ENCODE data around the gene STX18. TPM values are rescaled to one million over a fixed set of nuclear protein-coding genes. Genes with fewer than 3 reads are reported as not detected.

Gene STX18
- total and polyA plus RNA-seq, 2 of the 13 experiments (the other 11 are each of a cell fraction or from before 2014, with no cell fraction given) = 23.9 to 37.1 TPM

- TF ChIP-seq ZNF318 (CRISPR knock-in tag; IDR thresholded peaks at IDR 0.05) (no peak), TFDP1 (CRISPR knock-in tag; IDR thresholded peaks at IDR 0.05; ENCODE audit: borderline replicate concordance) (no peak), ZFP1 (CRISPR knock-in tag; IDR thresholded peaks at IDR 0.05) (no peak), MTF1 (CRISPR knock-in tag; IDR thresholded peaks at IDR 0.05) (no peak)
Observed at GRCh38 chr4:4514786-4515185, 27.1 kb downstream of the STX18 start (continued).

Data from HepG2 (cell line).